SK-N-SH (cell line): ENCODE data around the gene GPLD1. TPM values are rescaled to one million over a fixed set of nuclear protein-coding genes. Genes with fewer than 3 reads are reported as not detected.
A peak's percentile ranks its signal among the peaks of the same experiment; 100 is the strongest.

Experiments used
- CTCF ChIA-PET: fragments of 300-600, 350-600 bp; formaldehyde crosslinking; extraction: SDS; loops from one replicate; lab custom pipeline; 2021; lab: Yijun Ruan, JAX
- POLR2A ChIA-PET: fragments of 350-600 bp; sonication (Branson Sonifier 250); formaldehyde crosslinking; extraction: SDS; loops from one replicate; lab custom pipeline; 2020; ENCODE audit warnings: antibody characterized with exemption, inconsistent platforms; lab: Yijun Ruan, JAX
- DNase-seq: peaks from one replicate; pipeline ENCODE4 v3.0.0; 2012
- H2AFZ ChIP-seq: fragments of 200-600 bp; sonication (generic); 2 replicates; pipeline ENCODE4 v1.8.1; 2016; ENCODE audit warnings: antibody characterized with exemption, mild to moderate bottlenecking, low read depth
- H3F3A ChIP-seq: fragments of 200-600 bp; sonication (generic); replicated peaks from 2 replicates; pipeline ENCODE3; 2016; ENCODE audit warnings: antibody characterized with exemption, mild to moderate bottlenecking; ENCODE audit not compliant: insufficient read depth
- H3K27ac ChIP-seq, 2 experiments: fragments of 200-500 bp in 1 of 2; fragments of 200-600 bp in 1 of 2; sonication (Bioruptor generic) in 1 of 2; sonication (generic), shearing (Covaris generic) in 1 of 2; 2 replicates each; pipeline versions ENCODE4 v1.5.1 to v1.6.1; 2014 to 2016; ENCODE audit warnings: low read depth in 2 of 2, inconsistent platforms in 1 of 2, low read length in 1 of 2, mild to moderate bottlenecking in 1 of 2, mixed read lengths in 1 of 2
- H3K27me3 ChIP-seq: fragments of 200-600 bp; sonication (generic), shearing (Covaris generic); 2 replicates; pipeline ENCODE4 v1.6.1; 2016; ENCODE audit warnings: mixed run types; ENCODE audit not compliant: insufficient read depth
- H3K36me3 ChIP-seq, 2 experiments: fragments of 200-500 bp in 1 of 2; fragments of 200-600 bp in 1 of 2; sonication (Bioruptor generic) in 1 of 2; sonication (generic) in 1 of 2; replicated peaks in 1 of 2; 2 replicates each; pipeline versions ENCODE3 to v1.5.1; 2014 to 2016; ENCODE audit warnings: low read length in 1 of 2, mild to moderate bottlenecking in 1 of 2; ENCODE audit not compliant: insufficient read depth in 2 of 2, control insufficient read depth in 1 of 2
- H3K4me1 ChIP-seq, 2 experiments: fragments of 200-500 bp in 1 of 2; fragments of 200-600 bp in 1 of 2; sonication (Bioruptor generic) in 1 of 2; sonication (generic), shearing (Covaris generic) in 1 of 2; 2 replicates each; pipeline versions ENCODE4 v1.5.1 to v1.6.1; 2014 to 2016; ENCODE audit warnings: low read depth in 1 of 2, low read length in 1 of 2, mixed run types in 1 of 2; ENCODE audit not compliant: insufficient read depth in 2 of 2, control insufficient read depth in 1 of 2
- H3K4me2 ChIP-seq: fragments of 200-600 bp; sonication (generic), shearing (Covaris generic); 2 replicates; pipeline ENCODE4 v1.6.1; 2017; ENCODE audit warnings: mixed run types
- H3K4me3 ChIP-seq, 2 experiments: fragments of 200-500 bp in 1 of 2; fragments of 200-600 bp in 1 of 2; sonication (Bioruptor generic) in 1 of 2; sonication (generic), shearing (Covaris generic) in 1 of 2; 2 replicates each; pipeline versions ENCODE4 v1.5.1 to v1.8.1; 2014 to 2016; ENCODE audit warnings: low read depth in 2 of 2, inconsistent platforms in 1 of 2, low read length in 1 of 2, mild to moderate bottlenecking in 1 of 2, mixed read lengths in 1 of 2, moderate library complexity in 1 of 2
- H3K79me2 ChIP-seq: fragments of 200-600 bp; sonication (generic); 2 replicates; pipeline ENCODE4 v1.8.1; 2017; ENCODE audit warnings: mild to moderate bottlenecking; ENCODE audit not compliant: insufficient read depth
- H3K9ac ChIP-seq: fragments of 200-600 bp; sonication (generic); 2 replicates; pipeline ENCODE4 v1.6.1; 2017; ENCODE audit warnings: mixed run types
- H3K9me2 ChIP-seq: fragments of 200-600 bp; sonication (generic); 2 replicates; pipeline ENCODE4 v1.6.1; 2017; ENCODE audit warnings: mixed run types
- H3K9me3 ChIP-seq: fragments of 200-600 bp; sonication (generic); 2 replicates; pipeline ENCODE4 v1.6.1; 2017; ENCODE audit warnings: mixed run types, mild to moderate bottlenecking, moderate library complexity
- H4K20me1 ChIP-seq: fragments of 200-600 bp; sonication (generic); 2 replicates; pipeline ENCODE4 v1.6.1; 2017; ENCODE audit warnings: mild to moderate bottlenecking, mixed run types; ENCODE audit not compliant: insufficient read depth
- CHD2 ChIP-seq: fragments of 150-350 bp; IDR thresholded peaks from 2 replicates; pipeline ENCODE4 v1.6.1; 2018; ENCODE audit warnings: low read length; ENCODE audit not compliant: partially characterized antibody
- EP300 ChIP-seq, 2 experiments: IDR thresholded peaks; 2 replicates each; pipeline versions ENCODE4 v1.4.0 to v1.6.1; 2012; ENCODE audit warnings: borderline replicate concordance in 1 of 2, low read depth in 1 of 2, low read length in 1 of 2
- FOSL2 ChIP-seq: IDR thresholded peaks from 2 replicates; pipeline ENCODE4 v1.4.0; 2012; ENCODE audit warnings: low read depth, mild to moderate bottlenecking, moderate library complexity, borderline replicate concordance
- MEF2A ChIP-seq: IDR thresholded peaks from 2 replicates; pipeline ENCODE4 v1.4.0; 2012; ENCODE audit warnings: low read depth, borderline replicate concordance
- RCOR1 ChIP-seq: fragments of 150-350 bp; IDR thresholded peaks from 2 replicates; pipeline ENCODE4 v1.6.1; 2017; ENCODE audit warnings: antibody characterized with exemption, low read length
- TEAD4 ChIP-seq: IDR thresholded peaks from 2 replicates; pipeline ENCODE4 v1.4.0; 2012; ENCODE audit warnings: mild to moderate bottlenecking, borderline replicate concordance; ENCODE audit not compliant: insufficient read depth
- WGBS: methylation state at CpG from one replicate; pipeline ENCODE4 v1.1.6; 2017; ENCODE audit warnings: low lambda C conversion rate; 5-methylcytosine and 5-hydroxymethylcytosine counted together
- polyA plus RNA-seq, 3 experiments: library from polyadenylated mRNA; depleted of rRNA; stranded (reverse); fragments of >200 nt; gene quantifications; 2 replicates each; pipeline ENCODE4 v1.2.3, GENCODE V29; 2012
- TF ChIP-seq, protein P1 (sequence below): IDR thresholded peaks from 2 replicates; pipeline ENCODE4 v1.6.1; 2012; ENCODE audit warnings: mild to moderate bottlenecking, low read depth, low read length, moderate library complexity

Gene GPLD1
- polyA plus RNA-seq, 1 of the 3 experiments (the other 2 are of a cell fraction): 0.94 TPM

DNA sequence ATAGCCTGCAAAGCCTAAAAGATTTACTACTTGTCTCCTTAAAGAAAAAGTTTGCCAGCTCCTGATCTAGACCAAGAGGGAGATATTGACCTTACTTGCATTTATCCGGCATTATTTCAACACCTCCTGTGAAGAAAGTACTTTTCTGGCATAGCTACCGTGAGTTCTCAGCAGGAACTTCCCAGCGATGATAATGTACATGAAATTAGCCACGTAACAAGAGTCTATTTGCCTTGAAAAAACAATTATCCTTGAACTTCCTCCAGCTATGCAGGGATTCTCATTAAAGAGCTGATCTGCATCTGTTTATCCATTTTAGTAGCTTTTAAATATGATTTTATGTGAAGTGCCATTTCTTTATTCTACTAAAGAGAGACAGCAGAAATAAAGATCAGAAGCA lies 47.1 kb upstream of the GPLD1 start:
- Histone ChIP-seq H3K4me2 (no peak overlapping the region), H3F3A (peaks cover 3% of the 10 kb centered on the region), H3K79me2 (no peaks in the 10 kb centered on the region), H3K4me3 (no peak overlapping the region), H3K9me2 (no peaks in the 10 kb centered on the region), H3K9me3 (no peaks in the 10 kb centered on the region), H4K20me1 (no peaks in the 10 kb centered on the region), H2AFZ (peak overlapping the region; percentile 21; the same call in 1 of the 2 replicates), H3K9ac (no peak overlapping the region), H3K27ac (peak overlapping the region in 1 of 2 experiments; percentile 39; a peak in 1 of 4 replicates), H3K27me3 (no peaks in the 10 kb centered on the region), H3K36me3 (peaks cover 0 to 4% of the 10 kb centered on the region in 2 experiments), H3K4me1 (peaks cover 5 to 14% of the 10 kb centered on the region in 2 experiments; a peak in 3 of 4 replicates)
- CTCF ChIA-PET: interaction anchor here (0.8 to 1.9 kb wide), 5 partner anchors 12 to 42 kb away, joined by 3 to 6 read pairs (median 4); partner anchors contain the start of gene ALDH5A1
- TF ChIP-seq RCOR1: no peak
- TF ChIP-seq TEAD4: no peak
- TF ChIP-seq FOSL2: no peak
- TF ChIP-seq, protein P1, sequence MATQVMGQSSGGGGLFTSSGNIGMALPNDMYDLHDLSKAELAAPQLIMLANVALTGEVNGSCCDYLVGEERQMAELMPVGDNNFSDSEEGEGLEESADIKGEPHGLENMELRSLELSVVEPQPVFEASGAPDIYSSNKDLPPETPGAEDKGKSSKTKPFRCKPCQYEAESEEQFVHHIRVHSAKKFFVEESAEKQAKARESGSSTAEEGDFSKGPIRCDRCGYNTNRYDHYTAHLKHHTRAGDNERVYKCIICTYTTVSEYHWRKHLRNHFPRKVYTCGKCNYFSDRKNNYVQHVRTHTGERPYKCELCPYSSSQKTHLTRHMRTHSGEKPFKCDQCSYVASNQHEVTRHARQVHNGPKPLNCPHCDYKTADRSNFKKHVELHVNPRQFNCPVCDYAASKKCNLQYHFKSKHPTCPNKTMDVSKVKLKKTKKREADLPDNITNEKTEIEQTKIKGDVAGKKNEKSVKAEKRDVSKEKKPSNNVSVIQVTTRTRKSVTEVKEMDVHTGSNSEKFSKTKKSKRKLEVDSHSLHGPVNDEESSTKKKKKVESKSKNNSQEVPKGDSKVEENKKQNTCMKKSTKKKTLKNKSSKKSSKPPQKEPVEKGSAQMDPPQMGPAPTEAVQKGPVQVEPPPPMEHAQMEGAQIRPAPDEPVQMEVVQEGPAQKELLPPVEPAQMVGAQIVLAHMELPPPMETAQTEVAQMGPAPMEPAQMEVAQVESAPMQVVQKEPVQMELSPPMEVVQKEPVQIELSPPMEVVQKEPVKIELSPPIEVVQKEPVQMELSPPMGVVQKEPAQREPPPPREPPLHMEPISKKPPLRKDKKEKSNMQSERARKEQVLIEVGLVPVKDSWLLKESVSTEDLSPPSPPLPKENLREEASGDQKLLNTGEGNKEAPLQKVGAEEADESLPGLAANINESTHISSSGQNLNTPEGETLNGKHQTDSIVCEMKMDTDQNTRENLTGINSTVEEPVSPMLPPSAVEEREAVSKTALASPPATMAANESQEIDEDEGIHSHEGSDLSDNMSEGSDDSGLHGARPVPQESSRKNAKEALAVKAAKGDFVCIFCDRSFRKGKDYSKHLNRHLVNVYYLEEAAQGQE: no peak
- no peak for TF ChIP-seq EP300 (IDR thresholded peaks at IDR 0.05; ENCODE audit: borderline replicate concordance in 1 of 2, low read depth in 1 of 2, low read length in 1 of 2)
- no peak for TF ChIP-seq MEF2A
- DNase-seq: no peak
- POLR2A ChIA-PET: no interaction called here
- WGBS: 79% methylated on average over 4 of the region's 4 CpGs

DNA sequence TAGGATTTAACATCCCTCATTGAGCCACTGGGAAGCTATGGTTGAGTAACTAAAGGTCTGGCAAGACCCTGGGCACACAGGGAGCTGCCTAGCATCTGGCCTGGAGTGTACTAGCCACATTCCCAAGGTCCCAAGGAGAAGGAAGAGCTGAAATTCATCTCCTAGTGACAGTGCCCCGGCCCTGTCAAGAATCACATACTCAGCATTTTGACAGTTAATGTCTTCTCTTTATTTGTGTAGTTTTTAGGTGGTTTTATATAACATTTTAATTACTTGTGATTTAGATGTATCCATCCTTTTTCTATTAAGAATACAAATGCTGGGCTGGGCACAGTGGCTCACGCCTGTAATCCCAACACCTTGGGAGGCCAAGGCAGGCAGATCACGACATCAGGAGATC lies 45.8 kb upstream of the GPLD1 start:
- no peak for TF ChIP-seq EP300 (IDR thresholded peaks at IDR 0.05; ENCODE audit: borderline replicate concordance in 1 of 2, low read depth in 1 of 2, low read length in 1 of 2)
- no peak for TF ChIP-seq CHD2
- Histone ChIP-seq H3K27ac (no peak overlapping the region), H2AFZ (no peak overlapping the region), H3K79me2 (no peaks in the 10 kb centered on the region), H3K4me2 (no peak overlapping the region), H3K9me3 (no peaks in the 10 kb centered on the region), H4K20me1 (no peaks in the 10 kb centered on the region), H3K36me3 (peaks cover 0 to 4% of the 10 kb centered on the region in 2 experiments), H3K4me3 (no peak overlapping the region), H3K9ac (no peak overlapping the region), H3K27me3 (no peaks in the 10 kb centered on the region), H3K9me2 (no peaks in the 10 kb centered on the region), H3K4me1 (peaks cover 5 to 14% of the 10 kb centered on the region in 2 experiments; a peak in 3 of 4 replicates), H3F3A (peaks cover 3% of the 10 kb centered on the region)
- 88% methylated on average over 3 of the region's 3 CpGs for WGBS
- ChIA-PET CTCF (interaction anchor here (0.9 to 1.9 kb wide), 4 partner anchors 12 to 49 kb away, joined by 3 to 6 read pairs (median 4); partner anchors contain the start of gene ALDH5A1), POLR2A (no interaction called here)
- DNase-seq: no peak
